ENCODE data around the gene MT1HL1. TPM values are rescaled to one million over a fixed set of nuclear protein-coding genes. Genes with fewer than 3 reads are reported as not detected.

The MT1HL1 gene
- total and polyA plus RNA-seq, 7 donors, result not detected

- Histone ChIP-seq H3K4me3 (no peak overlapping the region), H3K36me3 (ENCODE audit: insufficient read depth in 1 of 2, low read depth in 1 of 2) (no peaks in the 10 kb centered on the region), H3K27me3 (ENCODE audit: insufficient read depth in 3 of 3, low read length in 2 of 3) (no peaks in the 10 kb centered on the region), H3K9me3 (peaks cover 3% of the 10 kb centered on the region), H3K27ac (no peak overlapping the region), H3K4me1 (no peaks in the 10 kb centered on the region)
- intact Hi-C loops (cut with DNase I), result no loop called here
- ATAC-seq (no peak), DNase-seq (no peak)
- WGBS, 3 donors, result 81 to 88% (median 83%) methylated on average over 3 of the region's 3 CpGs
- TF ChIP-seq, protein P1, sequence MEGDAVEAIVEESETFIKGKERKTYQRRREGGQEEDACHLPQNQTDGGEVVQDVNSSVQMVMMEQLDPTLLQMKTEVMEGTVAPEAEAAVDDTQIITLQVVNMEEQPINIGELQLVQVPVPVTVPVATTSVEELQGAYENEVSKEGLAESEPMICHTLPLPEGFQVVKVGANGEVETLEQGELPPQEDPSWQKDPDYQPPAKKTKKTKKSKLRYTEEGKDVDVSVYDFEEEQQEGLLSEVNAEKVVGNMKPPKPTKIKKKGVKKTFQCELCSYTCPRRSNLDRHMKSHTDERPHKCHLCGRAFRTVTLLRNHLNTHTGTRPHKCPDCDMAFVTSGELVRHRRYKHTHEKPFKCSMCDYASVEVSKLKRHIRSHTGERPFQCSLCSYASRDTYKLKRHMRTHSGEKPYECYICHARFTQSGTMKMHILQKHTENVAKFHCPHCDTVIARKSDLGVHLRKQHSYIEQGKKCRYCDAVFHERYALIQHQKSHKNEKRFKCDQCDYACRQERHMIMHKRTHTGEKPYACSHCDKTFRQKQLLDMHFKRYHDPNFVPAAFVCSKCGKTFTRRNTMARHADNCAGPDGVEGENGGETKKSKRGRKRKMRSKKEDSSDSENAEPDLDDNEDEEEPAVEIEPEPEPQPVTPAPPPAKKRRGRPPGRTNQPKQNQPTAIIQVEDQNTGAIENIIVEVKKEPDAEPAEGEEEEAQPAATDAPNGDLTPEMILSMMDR (IDR thresholded peaks at IDR 0.05), result no peak
Observed at GRCh38 chr1:237029240-237029639, 25.0 kb upstream of the MT1HL1 start.

DNA sequence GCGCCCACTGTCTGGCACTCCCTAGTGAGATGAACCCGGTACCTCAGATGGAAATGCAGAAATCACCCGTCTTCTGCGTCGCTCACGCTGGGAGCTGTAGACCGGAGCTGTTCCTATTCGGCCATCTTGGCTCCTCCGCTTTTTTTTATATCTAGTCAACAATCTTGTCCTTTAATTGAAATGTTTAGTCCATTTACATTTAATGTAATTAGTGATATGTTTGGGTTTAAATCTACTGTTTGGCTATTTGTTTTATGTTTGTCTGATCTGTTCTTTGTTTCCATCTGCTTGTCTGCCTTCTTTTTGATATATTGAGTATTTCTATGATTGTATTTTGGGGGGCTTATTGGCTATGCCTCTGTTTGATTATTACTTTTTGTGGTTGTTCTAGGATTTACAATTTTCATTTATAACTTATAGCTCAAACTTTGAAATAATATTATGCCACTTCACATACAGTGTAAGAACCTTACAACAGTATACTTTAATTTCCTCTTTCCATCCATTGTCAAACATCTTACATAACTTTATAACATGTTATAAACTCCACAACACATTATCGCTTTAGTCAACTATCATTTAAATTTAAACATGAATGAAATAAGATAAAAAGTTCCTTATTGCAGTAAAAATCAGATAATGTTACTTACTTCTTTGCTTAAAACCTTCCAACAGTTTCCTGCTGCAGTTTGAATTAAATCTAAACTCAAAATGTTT, 21.3 kb upstream of the MT1HL1 start:
- H3K4me1 ChIP-seq, result no peaks in the 10 kb centered on the region
- intact Hi-C loops (cut with DNase I), result no loop called here
- TF ChIP-seq, protein P1 (IDR thresholded peaks at IDR 0.05), result no peak
- no peak overlapping the region for H3K4me3 ChIP-seq
- no peaks in the 10 kb centered on the region for H3K36me3 ChIP-seq (ENCODE audit: insufficient read depth in 1 of 2, low read depth in 1 of 2)
- H3K27ac ChIP-seq, result no peak overlapping the region
- no peaks in the 10 kb centered on the region for H3K27me3 ChIP-seq (ENCODE audit: insufficient read depth in 3 of 3, low read length in 2 of 3)
- ATAC-seq (no peak), DNase-seq (no peak)
- peaks cover 3% of the 10 kb centered on the region for H3K9me3 ChIP-seq
- WGBS, 3 donors, result 94 to 96% (median 95%) methylated on average over 6 to 8 of the region's 10 CpGs

- H3K27ac ChIP-seq, result no peak overlapping the region
- intact Hi-C loops (cut with DNase I), result no loop called here
- H3K9me3 ChIP-seq, result no peaks in the 10 kb centered on the region
- H3K4me3 ChIP-seq, result no peak overlapping the region
- TF ChIP-seq, protein P1 (IDR thresholded peaks at IDR 0.05), result no peak
- H3K36me3 ChIP-seq (ENCODE audit: insufficient read depth in 1 of 2, low read depth in 1 of 2), result no peaks in the 10 kb centered on the region
- H3K4me1 ChIP-seq, result no peaks in the 10 kb centered on the region
- ATAC-seq (no peak), DNase-seq (no peak)
- no peaks in the 10 kb centered on the region for H3K27me3 ChIP-seq (ENCODE audit: insufficient read depth in 3 of 3, low read length in 2 of 3)
Observed at GRCh38 chr1:237018896-237019295, 14.7 kb upstream of the MT1HL1 start.

- no peak overlapping the region for H3K4me3 ChIP-seq
- 35 to 55% (median 47%) methylated on average over 1 of the region's 1 CpG for whole genome bisulfite sequencing, 3 donors
- ATAC-seq, result no peak
- H3K36me3 ChIP-seq (ENCODE audit: insufficient read depth in 1 of 2, low read depth in 1 of 2), result no peaks in the 10 kb centered on the region
- H3K27ac ChIP-seq, result no peak overlapping the region
- TF ChIP-seq, protein P1 (IDR thresholded peaks at IDR 0.05), result no peak
- H3K27me3 ChIP-seq (ENCODE audit: insufficient read depth in 3 of 3, low read length in 2 of 3), result no peaks in the 10 kb centered on the region
- no peaks in the 10 kb centered on the region for H3K4me1 ChIP-seq
- DNase-seq, result no peak
- intact Hi-C loops (cut with DNase I), result no loop called here
- H3K9me3 ChIP-seq, result no peaks in the 10 kb centered on the region
Observed at GRCh38 chr1:237016626-237017025, 12.4 kb upstream of the MT1HL1 start.

GRCh38 chr1:237013608-237014007, 9.4 kb upstream of the MT1HL1 start:
- H3K9me3 ChIP-seq, result no peaks in the 10 kb centered on the region
- H3K4me1 ChIP-seq, result no peaks in the 10 kb centered on the region
- intact Hi-C loops (cut with DNase I), result no loop called here
- H3K27ac ChIP-seq, result no peak overlapping the region
- H3K36me3 ChIP-seq (ENCODE audit: insufficient read depth in 1 of 2, low read depth in 1 of 2), result no peaks in the 10 kb centered on the region
- no peak overlapping the region for H3K4me3 ChIP-seq
- ATAC-seq, result no peak
- DNase-seq, result no peak
- H3K27me3 ChIP-seq (ENCODE audit: insufficient read depth in 3 of 3, low read length in 2 of 3), result no peaks in the 10 kb centered on the region
- WGBS, 3 donors, result 68 to 82% (median 74%) methylated on average over 5 of the region's 5 CpGs
- TF ChIP-seq, protein P1 (IDR thresholded peaks at IDR 0.05), result no peak
